Activated T-helper 17 cell treated with anti-CD3 and anti-CD28 coated beads, Interleukin-2, amount 50 U/mL, for 72 hours (primary cell): ENCODE measurements around the gene SH3BGRL. TPM values are rescaled to one million over a fixed set of nuclear protein-coding genes. Genes with fewer than 3 reads are reported as not detected.

Experiments
- total RNA-seq, 2 donors: library from RNA; stranded (reverse); gene quantifications; one replicate each; pipeline ENCODE4 v1.2.3, GENCODE V29; 2022

SH3BGRL gene
- total RNA-seq, 2 donors from 2014 or later: 36.1 to 46.0 TPM

Other genes with a start within 250 kb of the SH3BGRL start
- gene HMGN5, start 189 bp upstream of the SH3BGRL start, total RNA-seq: 1 to 10 TPM; 1.2 to 2.8 TPM